HepG2 (cell line): Measurements from ENCODE around the gene DLG1.

ENCODE experiments used
- ARNT ChIP-seq: fragments of 450-650 bp; IDR thresholded peaks from 2 replicates; pipeline ENCODE4 v1.6.1; 2017
- ZNF75D ChIP-seq: sonication (generic); formaldehyde crosslinking; IDR thresholded peaks from 2 replicates; pipeline ENCODE4 v1.8.1; 2023; ENCODE audit warnings: missing genetic modification reagents, mild to moderate bottlenecking, borderline replicate concordance
- TF ChIP-seq, protein P1 (sequence below): sonication (generic); formaldehyde crosslinking; IDR thresholded peaks from 2 replicates; pipeline ENCODE4 v1.5.0; 2020; ENCODE audit warnings: mild to moderate bottlenecking, missing genetic modification reagents, moderate library complexity

DNA sequence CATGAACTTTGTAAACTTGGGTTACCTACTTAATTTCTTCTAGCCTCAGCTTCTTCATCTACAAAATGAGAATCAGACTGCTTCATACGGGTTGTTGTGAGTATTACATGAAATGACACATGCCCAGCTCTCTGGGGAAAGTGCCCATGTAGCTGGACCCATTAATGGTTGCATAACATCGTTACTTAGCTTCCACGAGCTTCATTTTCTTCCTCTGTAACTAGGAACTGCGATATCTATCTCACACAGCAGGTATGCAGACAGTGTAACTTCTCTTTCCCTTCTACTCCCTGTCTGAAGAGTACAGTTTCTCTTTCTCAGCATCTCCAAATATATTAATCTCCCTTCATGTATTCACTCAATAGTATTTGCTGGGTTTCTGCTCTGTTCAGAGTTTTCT lies 37.9 kb upstream of the DLG1 start:
- TF ChIP-seq, protein P1, sequence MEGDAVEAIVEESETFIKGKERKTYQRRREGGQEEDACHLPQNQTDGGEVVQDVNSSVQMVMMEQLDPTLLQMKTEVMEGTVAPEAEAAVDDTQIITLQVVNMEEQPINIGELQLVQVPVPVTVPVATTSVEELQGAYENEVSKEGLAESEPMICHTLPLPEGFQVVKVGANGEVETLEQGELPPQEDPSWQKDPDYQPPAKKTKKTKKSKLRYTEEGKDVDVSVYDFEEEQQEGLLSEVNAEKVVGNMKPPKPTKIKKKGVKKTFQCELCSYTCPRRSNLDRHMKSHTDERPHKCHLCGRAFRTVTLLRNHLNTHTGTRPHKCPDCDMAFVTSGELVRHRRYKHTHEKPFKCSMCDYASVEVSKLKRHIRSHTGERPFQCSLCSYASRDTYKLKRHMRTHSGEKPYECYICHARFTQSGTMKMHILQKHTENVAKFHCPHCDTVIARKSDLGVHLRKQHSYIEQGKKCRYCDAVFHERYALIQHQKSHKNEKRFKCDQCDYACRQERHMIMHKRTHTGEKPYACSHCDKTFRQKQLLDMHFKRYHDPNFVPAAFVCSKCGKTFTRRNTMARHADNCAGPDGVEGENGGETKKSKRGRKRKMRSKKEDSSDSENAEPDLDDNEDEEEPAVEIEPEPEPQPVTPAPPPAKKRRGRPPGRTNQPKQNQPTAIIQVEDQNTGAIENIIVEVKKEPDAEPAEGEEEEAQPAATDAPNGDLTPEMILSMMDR (CRISPR knock-in tag): no peak
- TF ChIP-seq ARNT: no peak
- no peak for TF ChIP-seq ZNF75D
